Endothelial cell of umbilical vein (primary cell): ENCODE results near the gene RECK.

Source experiments
- EZH2 ChIP-seq: IDR thresholded peaks from 2 replicates; pipeline ENCODE4 v1.6.1; 2012; ENCODE audit warnings: borderline replicate concordance, low read depth, mild to moderate bottlenecking, moderate library complexity, low read length, inconsistent platforms; ENCODE audit not compliant: severe bottlenecking
- FOS ChIP-seq: IDR thresholded peaks from 2 replicates; pipeline ENCODE4 v1.6.1; 2011; ENCODE audit warnings: mild to moderate bottlenecking, low read length, moderate library complexity, borderline replicate concordance; ENCODE audit not compliant: insufficient read depth
- GATA2 ChIP-seq: IDR thresholded peaks from 2 replicates; pipeline ENCODE4 v1.7.0; 2011; ENCODE audit warnings: low read depth, mild to moderate bottlenecking, moderate library complexity, mixed read lengths, low read length; ENCODE audit not compliant: insufficient read length, insufficient read depth
- MYC ChIP-seq: IDR thresholded peaks from one replicate; pipeline ENCODE4 v1.6.1; 2011; ENCODE audit warnings: mild to moderate bottlenecking, low read depth, low read length
- POLR2A ChIP-seq: IDR thresholded peaks from 2 replicates; pipeline ENCODE4 v1.6.1; 2012; ENCODE audit warnings: low read depth, mild to moderate bottlenecking, control low read depth, low read length
- POLR2AphosphoS5 ChIP-seq: IDR thresholded peaks from 2 replicates; pipeline ENCODE4 v1.6.1; 2012; ENCODE audit warnings: low read depth, mild to moderate bottlenecking, control low read depth, low read length, moderate library complexity; ENCODE audit not compliant: insufficient read depth
- TF ChIP-seq, protein P1 (sequence below), 2 donors: IDR thresholded peaks; 1 replicate in 1 of 2; 2 replicates in 1 of 2; pipeline ENCODE4 v1.5.1; 2011; ENCODE audit warnings: low read length in 2 of 2, mild to moderate bottlenecking in 2 of 2, moderate library complexity in 2 of 2, control low read depth in 1 of 2, inconsistent platforms in 1 of 2, low read depth in 1 of 2; ENCODE audit not compliant: insufficient read depth in 1 of 2; ENCODE audit errors: extremely low read depth in 1 of 2
- TF ChIP-seq, protein P2 (sequence below): IDR thresholded peaks from 2 replicates; pipeline ENCODE4 v1.6.1; 2011; ENCODE audit not compliant: insufficient read depth, insufficient read length

GRCh38 chr9:36144309-36145232, 107.9 kb downstream of the RECK start:
- TF ChIP-seq, protein P1, sequence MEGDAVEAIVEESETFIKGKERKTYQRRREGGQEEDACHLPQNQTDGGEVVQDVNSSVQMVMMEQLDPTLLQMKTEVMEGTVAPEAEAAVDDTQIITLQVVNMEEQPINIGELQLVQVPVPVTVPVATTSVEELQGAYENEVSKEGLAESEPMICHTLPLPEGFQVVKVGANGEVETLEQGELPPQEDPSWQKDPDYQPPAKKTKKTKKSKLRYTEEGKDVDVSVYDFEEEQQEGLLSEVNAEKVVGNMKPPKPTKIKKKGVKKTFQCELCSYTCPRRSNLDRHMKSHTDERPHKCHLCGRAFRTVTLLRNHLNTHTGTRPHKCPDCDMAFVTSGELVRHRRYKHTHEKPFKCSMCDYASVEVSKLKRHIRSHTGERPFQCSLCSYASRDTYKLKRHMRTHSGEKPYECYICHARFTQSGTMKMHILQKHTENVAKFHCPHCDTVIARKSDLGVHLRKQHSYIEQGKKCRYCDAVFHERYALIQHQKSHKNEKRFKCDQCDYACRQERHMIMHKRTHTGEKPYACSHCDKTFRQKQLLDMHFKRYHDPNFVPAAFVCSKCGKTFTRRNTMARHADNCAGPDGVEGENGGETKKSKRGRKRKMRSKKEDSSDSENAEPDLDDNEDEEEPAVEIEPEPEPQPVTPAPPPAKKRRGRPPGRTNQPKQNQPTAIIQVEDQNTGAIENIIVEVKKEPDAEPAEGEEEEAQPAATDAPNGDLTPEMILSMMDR (IDR thresholded peaks at IDR 0.05; ENCODE audit: extremely low read depth in 1 of 2, insufficient read depth in 1 of 2, low read depth in 1 of 2, low read length in 2 of 2), result no peak
- TF ChIP-seq POLR2A (no peak), GATA2 (no peak), FOS (no peak), POLR2AphosphoS5 (no peak), EZH2 (no peak), MYC (no peak)
- TF ChIP-seq, protein P2, sequence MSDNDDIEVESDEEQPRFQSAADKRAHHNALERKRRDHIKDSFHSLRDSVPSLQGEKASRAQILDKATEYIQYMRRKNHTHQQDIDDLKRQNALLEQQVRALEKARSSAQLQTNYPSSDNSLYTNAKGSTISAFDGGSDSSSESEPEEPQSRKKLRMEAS, result no peak
